ENCODE data around the gene RPS6KA2.

The RPS6KA2 gene

GRCh38 chr6:166516251-166516884 is 110.7 kb downstream of the RPS6KA2 start:
- no peak for DNase-seq

- DNase-seq = no peak
These were observed 111.8 kb downstream of the RPS6KA2 start for GRCh38 chr6:166515072-166515810.

- no peak for DNase-seq
These were observed 112.9 kb downstream of the RPS6KA2 start for GRCh38 chr6:166514196-166514595.

DNA sequence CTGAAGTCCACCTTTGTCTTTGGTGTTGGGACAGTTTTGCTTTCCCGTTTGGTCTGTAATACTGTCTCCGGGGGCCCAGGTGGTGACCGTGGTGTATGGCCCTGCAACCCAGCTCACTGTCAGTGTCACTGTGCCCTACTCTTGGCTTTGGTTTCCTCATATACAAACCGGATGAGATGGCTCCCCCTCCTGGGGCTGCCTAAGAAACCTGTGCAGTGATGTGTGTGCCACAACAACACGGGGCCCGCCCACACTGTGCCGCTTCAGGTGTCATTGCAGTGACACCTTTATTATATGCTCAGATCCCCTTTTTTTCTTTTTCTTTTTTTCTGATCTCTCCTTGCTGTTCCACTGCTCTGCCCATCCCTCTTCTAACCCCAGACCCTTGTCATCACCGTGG is 114.5 kb downstream of the RPS6KA2 start:
- no peak for DNase-seq

DNA sequence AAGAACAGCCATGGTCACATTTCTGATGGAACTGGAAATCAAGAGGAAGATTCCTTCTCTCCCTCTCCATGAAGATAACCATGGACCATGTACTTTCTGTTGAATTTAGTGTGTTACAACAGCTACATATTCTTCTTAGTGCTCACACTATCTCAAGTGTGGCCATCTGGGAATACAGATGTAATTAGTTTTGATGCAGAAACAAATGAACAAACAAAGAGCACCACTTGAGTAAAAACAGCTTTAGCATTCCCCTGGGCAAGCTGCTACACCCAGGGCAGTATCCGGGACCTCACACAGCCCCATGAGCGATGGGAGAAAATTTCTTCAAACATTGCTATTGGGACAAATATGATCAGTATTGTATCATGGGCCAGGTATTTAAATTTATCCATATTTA is 115.7 kb downstream of the RPS6KA2 start:
- DNase-seq = no peak

GRCh38 chr6:166509193-166509592 is 117.9 kb downstream of the RPS6KA2 start:
- no peak for DNase-seq

- no peak for DNase-seq
These were observed 118.3 kb downstream of the RPS6KA2 start for GRCh38 chr6:166508726-166509125.

- no peak for DNase-seq
These were observed 119.1 kb downstream of the RPS6KA2 start for GRCh38 chr6:166507809-166508564.

GRCh38 chr6:166507380-166507779 is 119.7 kb downstream of the RPS6KA2 start:
- DNase-seq = no peak

DNA sequence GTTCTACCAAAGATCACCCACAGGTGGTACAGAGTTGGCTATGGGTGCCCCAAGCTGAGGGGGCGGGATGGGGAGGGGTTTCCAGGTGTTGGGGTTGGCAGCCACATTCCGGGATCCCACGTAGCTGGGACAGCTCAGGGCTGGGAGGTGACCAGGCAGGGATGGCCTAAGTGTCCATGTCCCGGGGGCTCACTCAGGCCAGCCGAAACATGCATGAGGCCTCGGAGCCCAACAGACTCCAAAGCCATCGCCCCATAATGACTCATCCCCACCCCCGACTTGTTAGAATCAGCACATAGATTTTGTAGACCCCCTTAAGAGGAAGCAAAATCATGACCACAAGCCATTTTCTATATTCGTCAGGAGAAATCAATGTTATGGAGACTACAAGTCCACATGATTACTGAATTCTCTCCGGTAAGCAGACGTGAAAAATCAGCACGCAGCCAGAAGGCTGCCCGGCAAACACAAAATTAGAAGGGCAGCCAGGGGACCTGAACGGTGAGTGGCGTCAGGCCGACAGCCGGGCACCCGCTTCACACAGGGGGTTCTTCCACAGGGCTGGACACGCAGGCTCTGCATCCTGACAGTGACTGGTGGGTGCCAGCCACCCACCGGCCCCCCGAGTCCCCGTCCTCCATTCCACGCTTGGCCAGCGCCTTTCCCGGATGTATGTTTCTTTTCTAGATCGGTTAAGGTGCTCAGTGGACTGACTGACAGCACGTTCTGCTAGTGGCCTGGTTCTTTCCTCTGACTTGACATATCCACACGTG is 121.7 kb downstream of the RPS6KA2 start:
- no peak for DNase-seq

DNA sequence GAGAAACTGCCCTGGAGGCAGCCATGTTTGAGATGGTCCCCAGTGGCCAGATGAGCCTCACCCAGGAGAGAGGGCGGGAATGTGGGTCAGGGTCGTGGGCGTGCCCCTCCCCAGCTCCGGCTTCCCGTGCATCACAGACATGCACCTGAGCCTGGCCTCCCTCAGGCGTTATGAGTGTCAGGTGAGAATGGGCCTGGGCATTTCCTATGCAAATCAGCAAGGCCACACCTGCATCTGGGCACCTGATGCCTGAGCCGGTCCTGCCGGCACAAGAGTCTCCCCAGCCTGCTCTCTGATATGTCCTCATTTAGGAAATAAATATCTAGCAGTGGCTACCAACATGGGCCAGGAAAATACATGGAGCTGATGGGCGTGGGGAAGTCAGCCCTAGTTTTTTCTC is 123.0 kb downstream of the RPS6KA2 start:
- DNase-seq = no peak

GRCh38 chr6:166503167-166503744 is 123.8 kb downstream of the RPS6KA2 start:
- no peak for DNase-seq

GRCh38 chr6:166502453-166502852 is 124.6 kb downstream of the RPS6KA2 start:
- no peak for DNase-seq

GRCh38 chr6:166501246-166501645 is 125.8 kb downstream of the RPS6KA2 start:
- no peak for DNase-seq

DNA sequence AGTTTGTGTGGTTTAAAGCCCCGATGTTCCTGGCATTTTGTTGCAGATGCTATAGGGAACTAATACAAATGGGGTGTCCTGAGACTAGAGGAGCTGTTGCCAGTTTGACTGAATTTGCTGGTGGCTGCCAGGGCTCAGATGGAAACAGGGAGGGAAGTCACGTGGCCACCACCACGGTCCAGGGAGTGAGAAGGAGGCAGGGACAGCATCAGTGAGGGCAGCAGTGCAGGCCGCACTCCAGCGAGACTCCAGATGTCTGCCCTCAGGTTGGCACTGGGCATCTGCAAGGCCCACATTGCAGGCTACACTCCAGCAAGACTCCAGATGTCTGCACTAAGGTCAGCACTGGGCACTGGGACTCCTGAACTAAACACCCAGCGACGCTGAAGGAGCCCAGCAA is 126.8 kb downstream of the RPS6KA2 start:
- no peak for DNase-seq

DNA sequence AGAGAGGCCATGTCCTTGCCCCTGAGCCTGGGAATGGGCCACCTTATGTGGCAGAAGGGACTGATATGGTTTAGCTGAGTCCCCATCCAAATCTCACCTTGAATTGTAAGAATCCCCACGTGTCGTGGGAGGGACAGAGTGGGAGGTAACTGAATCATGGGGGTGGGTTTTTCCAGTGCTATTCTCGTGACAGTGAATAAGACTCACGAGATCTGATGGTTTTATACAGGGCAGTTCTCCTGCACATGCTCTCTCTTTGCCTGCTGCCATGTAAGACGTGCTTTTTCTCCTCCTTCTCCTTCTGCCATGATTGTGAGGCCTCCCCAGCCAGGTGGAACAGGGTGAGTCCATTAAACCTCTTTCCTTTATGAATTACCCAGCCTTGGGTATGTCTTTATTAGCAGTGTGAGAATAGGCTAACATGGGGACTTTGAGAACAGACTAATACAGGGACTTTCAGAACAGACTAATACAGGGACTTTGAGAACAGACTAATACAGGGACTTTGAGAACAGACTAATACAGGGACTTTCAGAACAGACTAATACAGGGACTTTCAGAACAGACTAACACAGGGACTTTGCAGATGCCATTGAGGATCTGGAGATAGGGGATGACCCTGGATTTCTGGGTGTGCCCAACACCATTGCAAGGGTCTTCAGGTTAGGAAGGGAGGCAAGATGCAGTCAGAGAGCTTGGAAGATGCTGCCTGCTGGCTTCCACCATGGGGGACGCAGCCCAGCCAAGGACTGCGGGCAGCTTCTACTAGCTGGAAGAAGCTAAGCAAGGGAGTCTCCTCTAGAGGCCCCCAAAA is 127.5 kb downstream of the RPS6KA2 start:
- no peak for DNase-seq

DNA sequence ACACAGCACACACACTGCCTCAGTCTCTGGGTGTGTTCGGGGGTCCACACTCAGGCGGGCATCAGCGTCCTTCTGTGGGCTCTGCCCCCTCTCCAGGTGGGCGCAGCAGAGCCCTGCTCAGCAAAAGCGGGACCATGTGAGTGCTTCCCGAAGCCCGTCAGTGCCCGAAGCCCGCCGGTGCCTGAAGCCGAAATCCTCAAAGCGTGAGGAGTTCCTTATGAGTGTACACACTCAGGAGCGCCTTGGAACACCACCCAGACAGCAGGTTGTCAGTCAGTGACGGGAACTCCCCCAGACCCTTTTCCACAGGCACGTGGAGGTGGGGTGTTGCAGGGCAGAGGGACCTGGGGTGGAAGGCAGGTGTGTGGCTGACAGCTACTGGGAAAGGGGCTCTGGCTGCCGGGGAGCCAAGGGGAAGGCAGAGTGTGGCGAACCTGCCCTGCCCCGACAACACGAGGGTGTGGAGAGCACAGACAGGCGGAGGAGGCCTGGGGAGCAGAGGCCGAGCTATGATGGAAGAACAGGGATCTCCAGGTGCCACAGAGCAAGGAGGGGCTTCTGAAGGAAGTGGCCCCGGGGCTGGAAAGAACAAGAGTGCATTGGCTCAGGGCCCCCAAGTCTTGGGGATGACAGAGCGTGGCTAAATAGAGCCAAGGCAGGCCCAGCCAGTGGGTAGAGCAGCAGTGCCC is 128.2 kb downstream of the RPS6KA2 start:
- no peak for DNase-seq

DNA sequence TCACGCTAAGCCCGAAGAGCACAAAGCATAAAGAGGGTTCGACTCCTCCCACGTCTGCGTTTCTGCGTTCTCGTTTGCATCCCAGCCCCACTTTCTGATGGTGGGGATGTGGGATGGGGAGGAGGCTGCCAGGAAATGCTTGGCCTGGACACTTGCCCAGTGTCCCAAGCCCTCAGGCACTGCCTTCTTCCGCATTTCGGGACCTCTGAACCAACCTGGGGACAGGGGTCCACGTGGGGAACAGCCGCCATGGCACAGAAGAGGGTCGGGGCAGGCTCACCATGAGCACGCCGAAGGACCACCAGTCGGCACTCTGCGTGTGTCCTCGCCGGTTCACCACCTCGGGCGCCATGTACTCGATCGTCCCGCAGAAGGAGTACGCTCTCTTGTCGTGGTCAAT is 128.8 kb downstream of the RPS6KA2 start:
- no peak for DNase-seq

DNA sequence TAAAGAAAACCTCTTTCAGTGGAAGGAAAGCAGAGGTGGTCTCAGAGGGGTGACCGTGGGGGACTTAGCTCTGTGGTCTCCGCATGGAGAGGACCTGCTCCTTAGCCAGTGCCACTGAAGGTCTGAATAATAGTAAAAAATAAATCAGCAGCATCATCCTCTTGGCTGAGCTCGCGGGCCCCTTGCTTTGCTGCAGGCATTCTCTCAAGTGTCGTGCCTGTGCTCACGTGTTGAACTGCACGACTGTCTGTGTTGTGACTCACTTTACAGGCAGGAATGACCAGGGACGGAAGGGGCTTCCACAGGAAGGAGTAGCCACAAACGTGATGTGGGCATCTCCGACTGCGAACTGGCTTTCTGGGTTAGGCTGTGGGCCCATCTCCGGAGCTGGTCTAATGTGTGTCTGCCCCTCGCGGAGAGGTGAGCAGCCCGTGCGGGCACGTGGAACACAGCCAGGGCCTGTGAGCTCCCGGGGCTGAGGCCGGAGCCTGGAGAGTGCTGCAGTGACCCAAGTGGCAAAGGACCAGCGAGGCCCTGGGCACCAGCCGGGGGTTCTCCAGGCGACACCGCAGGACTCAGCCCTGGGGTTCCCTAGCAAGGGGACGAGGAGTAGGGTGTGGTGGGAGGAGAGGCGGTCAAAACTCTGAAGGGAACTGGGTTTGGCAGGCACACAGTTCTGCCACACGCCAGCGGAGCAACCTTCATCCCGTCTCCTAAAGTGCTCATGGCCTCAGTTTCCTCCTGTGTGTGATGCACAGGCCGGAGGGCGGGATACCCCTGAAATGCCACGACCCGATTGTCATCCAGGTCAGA is 129.8 kb downstream of the RPS6KA2 start:
- DNase-seq = no peak

DNA sequence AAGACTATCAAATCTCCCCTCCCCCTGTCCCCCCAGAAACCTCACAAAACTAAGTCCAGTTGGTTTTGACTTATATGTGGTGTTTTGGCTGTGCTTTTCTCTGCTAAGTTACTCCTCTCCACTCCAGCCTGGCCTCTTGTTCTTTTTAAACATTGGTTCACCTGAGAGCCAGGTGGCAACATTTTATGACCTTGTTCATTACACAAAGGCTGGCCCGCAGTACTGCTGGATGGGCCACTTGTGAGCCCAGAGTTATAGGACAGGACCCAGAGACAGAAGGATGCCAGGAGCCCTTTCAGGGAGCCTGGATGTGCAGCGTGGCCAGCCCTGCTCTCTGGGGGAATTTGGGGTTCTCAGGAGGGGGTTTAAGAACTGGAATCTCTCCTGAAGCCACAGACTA is 130.6 kb downstream of the RPS6KA2 start:
- no peak for DNase-seq

Data from NCI-H1694 treated with DMSO at 0.1 percent for 48 hours (cell line).